GM12878 (cell line): ENCODE results near the gene ADAMTS2. TPM values are rescaled to one million over a fixed set of nuclear protein-coding genes. Genes with fewer than 3 reads are reported as not detected.

Experiments
- ATAC-seq: fragments of 200-7000 bp; cut with Tn5 transposase; 3 replicates; pipeline ENCODE4 v1.9.1; 2020; ENCODE audit warnings: mild to moderate bottlenecking, moderate library complexity
- BruUV-seq: library from RNA; stranded (reverse); fragments of 400-500 nt; replicated peaks from 2 replicates; lab custom pipeline; 2021; lab: Mats Ljungman, UMichigan
- CTCF ChIA-PET: fragments of 300-600 bp; sonication (Branson Sonifier 250); formaldehyde crosslinking; extraction: SDS; loops from one replicate; lab custom pipeline; 2021; ENCODE audit warnings: inconsistent platforms; lab: Yijun Ruan, JAX
- POLR2A ChIA-PET: fragments of 350-600 bp; formaldehyde crosslinking; extraction: SDS; loops from one replicate; lab custom pipeline; 2021; ENCODE audit warnings: inconsistent platforms; lab: Charles Lee
- RAD21 ChIA-PET: fragments of 300-600 bp; sonication (Branson Sonifier 250); formaldehyde crosslinking; loops from one replicate; lab custom pipeline; 2023; ENCODE audit warnings: antibody characterized with exemption; ENCODE audit not compliant: unreplicated experiment; lab: Charles Lee
- SMC1A ChIA-PET: fragments of 300-600 bp; sonication (Branson Sonifier 250); formaldehyde crosslinking; loops from one replicate; lab custom pipeline; 2023; ENCODE audit not compliant: unreplicated experiment, uncharacterized antibody; lab: Charles Lee
- DNase-seq: peaks from one replicate; pipeline ENCODE4 v3.0.0-alpha.2; 2011; ENCODE audit warnings: low read depth, low spot score
- FAIRE-seq: peaks from 3 replicates; lab custom pipeline; 2011; peaks lifted over from hg19 to GRCh38; lab: Jason Lieb, UNC
- H2AFZ ChIP-seq: 2 replicates; pipeline ENCODE4 v1.6.0; 2011; ENCODE audit warnings: low read depth, low read length, control low read depth; ENCODE audit not compliant: control insufficient read depth
- H3K27ac ChIP-seq: 2 replicates; pipeline ENCODE4 v1.5.1; 2011; ENCODE audit warnings: control low read depth; ENCODE audit not compliant: control insufficient read depth, insufficient read depth
- H3K27me3 ChIP-seq, 2 experiments: replicated peaks in 1 of 2; 2 replicates each; pipeline versions ENCODE4 v1.6.0 to v1.6.1; 2011; ENCODE audit warnings: low read length in 1 of 2; ENCODE audit not compliant: control insufficient read depth in 2 of 2, insufficient read depth in 2 of 2
- H3K36me3 ChIP-seq, 2 experiments: 2 replicates each; pipeline ENCODE4 v1.5.1; 2011; ENCODE audit warnings: low read length in 1 of 2; ENCODE audit not compliant: control insufficient read depth in 2 of 2, insufficient read depth in 2 of 2
- H3K4me1 ChIP-seq: 2 replicates; pipeline ENCODE4 v1.6.1; 2011; ENCODE audit warnings: mild to moderate bottlenecking, low read length, moderate library complexity, mixed read lengths; ENCODE audit not compliant: control insufficient read depth, insufficient read depth
- H3K4me2 ChIP-seq: 2 replicates; pipeline ENCODE4 v1.6.0; 2011; ENCODE audit warnings: control low read depth; ENCODE audit not compliant: control insufficient read depth, insufficient read depth
- H3K4me3 ChIP-seq: fragments of 200-600 bp; sonication (generic); 2 replicates; pipeline ENCODE4 v1.5.1; 2016
- H3K79me2 ChIP-seq: 2 replicates; pipeline ENCODE4 v1.6.0; 2011; ENCODE audit warnings: low read length; ENCODE audit not compliant: control insufficient read depth, insufficient read depth
- H3K9ac ChIP-seq: 2 replicates; pipeline ENCODE4 v1.8.0; 2011; ENCODE audit warnings: low read length, control low read depth, mixed read lengths; ENCODE audit not compliant: control insufficient read depth, insufficient read depth
- H3K9me3 ChIP-seq: replicated peaks from 3 replicates; pipeline ENCODE4 v1.5.1; 2011; ENCODE audit warnings: mild to moderate bottlenecking, low read length; ENCODE audit not compliant: control insufficient read depth, insufficient read depth
- H4K20me1 ChIP-seq: 2 replicates; pipeline ENCODE4 v1.6.0; 2011; ENCODE audit not compliant: control insufficient read depth, insufficient read depth
- CREM ChIP-seq: IDR thresholded peaks from 2 replicates; pipeline ENCODE4 v1.6.1; 2014; ENCODE audit warnings: antibody characterized with exemption, low read depth
- FOXK2 ChIP-seq: fragments of 450-650 bp; IDR thresholded peaks from 2 replicates; pipeline ENCODE4 v1.6.1; 2017; ENCODE audit warnings: mild to moderate bottlenecking, moderate library complexity
- HCFC1 ChIP-seq: fragments of 150-350 bp; IDR thresholded peaks from 2 replicates; pipeline ENCODE4 v1.6.1; 2014; ENCODE audit warnings: low read length
- NFXL1 ChIP-seq: fragments of 450-650 bp; IDR thresholded peaks from 2 replicates; pipeline ENCODE4 v1.6.1; 2017; ENCODE audit warnings: antibody characterized with exemption, mild to moderate bottlenecking, borderline replicate concordance
- RAD21 ChIP-seq: IDR thresholded peaks from 2 replicates; pipeline ENCODE4 v1.6.1; 2011; ENCODE audit warnings: mild to moderate bottlenecking, low read depth, low read length, moderate library complexity; ENCODE audit not compliant: insufficient read depth
- SP1 ChIP-seq: IDR thresholded peaks from one replicate; pipeline ENCODE4 v1.6.1; 2011; ENCODE audit warnings: low read depth, low read length
- ZBTB4 ChIP-seq: fragments of 450-650 bp; formaldehyde crosslinking; IDR thresholded peaks from 2 replicates; pipeline ENCODE4 v1.4.0; 2022; ENCODE audit warnings: mild to moderate bottlenecking, moderate library complexity
- ZNF217 ChIP-seq: fragments of 450-650 bp; IDR thresholded peaks from 2 replicates; pipeline ENCODE4 v1.6.1; 2017; ENCODE audit warnings: antibody characterized with exemption, mild to moderate bottlenecking
- WGBS: methylation state at CpG from one replicate; pipeline ENCODE4 v1.1.6; 2016; ENCODE audit warnings: low lambda C conversion rate; ENCODE audit not compliant: insufficient replicate concordance, insufficient coverage; ENCODE audit errors: missing lambda C conversion rate; 5-methylcytosine and 5-hydroxymethylcytosine counted together
- in situ Hi-C: fragments of 300-500 bp; cut with MboI; formaldehyde crosslinking; loops from 9 replicates; pipeline ENCODE4 v1.14.3; 2018; ENCODE audit warnings: mixed read lengths
- intact Hi-C: fragments of 100-400 bp; cut with micrococcal nuclease; formaldehyde crosslinking; loops from one replicate; pipeline ENCODE4 v1.14.2; 2022; ENCODE audit not compliant: unreplicated experiment
- polyA plus RNA-seq, 11 experiments: library from polyadenylated mRNA; depleted of rRNA in 4 of 11; unstranded in 6 of 11; stranded (reverse) in 5 of 11; fragments of >200 nt; fragmentation: Nextera tagmentation in 4 of 11; fragmentation: Illumina TruSeq in 1 of 11; extraction: Ambion mirVana in 4 of 11; extraction: Trizol in 1 of 11; gene quantifications; 1 replicate in 1 of 11; 2 replicates in 10 of 11; pipeline versions ENCODE4 v1.2.1 to v1.2.3, GENCODE V29; 2011 to 2016; ENCODE audit warnings: inconsistent platforms in 2 of 11, missing spikeins in 2 of 11, low read depth in 1 of 11
- total RNA-seq, 4 experiments: library from RNA; depleted of rRNA in 3 of 4; stranded (reverse); fragments of >200 nt in 3 of 4; fragmentation: Illumina TruSeq in 1 of 4; extraction: Trizol in 1 of 4; gene quantifications; 2 replicates each; pipeline versions ENCODE4 v1.2.1 to v1.2.3, GENCODE V29; 2013 to 2021

ADAMTS2 gene
- total and polyA plus RNA-seq, 10 of the 15 experiments (the other 5 are each of a cell fraction or from before 2014, with no cell fraction given), result 0.03 to 0.05 TPM; not detected in 8

GRCh38 chr5:179227229-179227579, 118.1 kb downstream of the ADAMTS2 start:
- no peak for ATAC-seq
- WGBS, result 20% methylated on average over 4 of the region's 4 CpGs
- no peak overlapping the region for H2AFZ ChIP-seq
- no peaks in the 10 kb centered on the region for H4K20me1 ChIP-seq
- CTCF ChIA-PET, result no interaction called here
- SMC1A ChIA-PET, result no interaction called here
- POLR2A ChIA-PET, result no interaction called here
- RAD21 ChIA-PET, result no interaction called here
- no peaks in the 10 kb centered on the region for H3K27me3 ChIP-seq
- no peak overlapping the region for H3K27ac ChIP-seq
- in situ Hi-C loops, result no loop called here
- TF ChIP-seq ZNF217 (no peak), RAD21 (no peak), NFXL1 (no peak), HCFC1 (no peak), ZBTB4 (CRISPR knock-in tag) (no peak), SP1 (no peak), CREM (no peak), FOXK2 (no peak)
- intact Hi-C loops, result no loop called here
- BruUV-seq, result no TSS peak
- H3K4me1 ChIP-seq, result no peaks in the 10 kb centered on the region
- no peak overlapping the region for H3K4me2 ChIP-seq
- no peaks in the 10 kb centered on the region for H3K79me2 ChIP-seq
- H3K36me3 ChIP-seq, result no peaks in the 10 kb centered on the region
- H3K4me3 ChIP-seq, result no peak overlapping the region
- FAIRE-seq, result no peak
- H3K9ac ChIP-seq, result no peak overlapping the region
- H3K9me3 ChIP-seq, result peaks cover 3% of the 10 kb centered on the region; the same call in 2 of the 3 replicates
- no peak for DNase-seq
